GM18499 (cell line): ENCODE measurements around the gene HDAC10.

Source experiments
- ATAC-seq: cut with Tn5 transposase; IDR thresholded peaks from one replicate; pipeline ENCODE4 v1.9.1; 2021; ENCODE audit warnings: moderate number of reproducible peaks; ENCODE audit not compliant: insufficient read depth, unreplicated experiment

The HDAC10 gene

DNA sequence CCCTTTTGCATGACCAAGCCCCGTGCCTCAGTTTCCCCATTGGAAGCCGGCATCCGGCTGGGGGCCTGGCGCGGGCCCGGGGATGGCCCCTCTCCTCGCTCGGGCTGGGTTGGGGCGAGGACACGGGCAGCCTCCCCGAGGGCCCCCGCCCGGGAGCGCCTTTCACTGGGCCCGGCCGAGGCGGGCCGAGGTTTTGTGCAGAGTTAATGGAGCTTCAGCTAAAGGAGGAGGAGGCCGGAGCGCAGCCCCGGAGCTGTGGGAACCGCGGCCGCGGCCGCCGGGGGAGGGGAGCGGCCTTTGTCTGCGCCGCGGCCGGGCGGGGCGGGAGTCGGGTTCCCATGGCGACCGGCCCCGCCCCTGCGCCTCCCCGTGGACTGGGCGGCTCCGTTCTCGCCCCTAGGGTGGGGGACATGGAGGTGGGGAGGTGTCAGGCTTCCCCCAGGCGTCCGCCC, 20.5 kb upstream of the HDAC10 start:
- no peak for ATAC-seq

DNA sequence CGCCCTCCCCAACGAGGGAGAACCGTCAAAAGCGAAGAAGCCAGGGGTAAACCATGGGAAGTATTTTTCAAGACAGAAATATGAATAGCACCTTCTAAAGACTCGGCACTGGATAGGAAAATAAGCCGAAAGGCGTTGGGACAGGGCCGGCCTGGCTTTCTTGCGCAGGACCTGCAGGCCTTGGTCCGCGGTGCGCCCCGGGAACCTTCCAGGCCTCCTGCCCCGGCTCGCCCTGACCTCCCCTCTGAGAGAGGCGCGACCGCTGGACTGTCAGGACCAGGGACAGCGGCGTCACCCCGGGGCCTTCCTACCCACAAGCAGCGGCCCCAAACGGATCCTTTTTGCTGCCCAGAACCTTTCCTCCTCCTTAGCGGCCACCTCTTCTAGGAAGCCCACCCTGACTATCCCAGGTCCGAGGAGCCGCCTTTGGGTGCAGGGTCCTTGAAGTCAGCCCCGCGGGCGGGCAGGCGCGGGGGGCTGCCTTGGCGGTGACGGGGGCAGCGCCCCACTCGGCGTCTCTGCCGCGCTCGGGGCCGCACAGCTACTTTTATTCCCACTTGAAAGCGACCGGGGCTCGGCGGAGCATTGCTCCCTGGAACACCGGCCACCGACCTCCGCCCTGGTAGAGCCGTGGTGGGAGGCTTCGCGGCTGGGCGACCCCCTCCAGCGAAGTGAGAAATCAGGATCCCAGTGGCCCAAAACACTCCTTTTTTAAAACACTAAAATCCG, 19.8 kb upstream of the HDAC10 start:
- ATAC-seq: no peak

DNA sequence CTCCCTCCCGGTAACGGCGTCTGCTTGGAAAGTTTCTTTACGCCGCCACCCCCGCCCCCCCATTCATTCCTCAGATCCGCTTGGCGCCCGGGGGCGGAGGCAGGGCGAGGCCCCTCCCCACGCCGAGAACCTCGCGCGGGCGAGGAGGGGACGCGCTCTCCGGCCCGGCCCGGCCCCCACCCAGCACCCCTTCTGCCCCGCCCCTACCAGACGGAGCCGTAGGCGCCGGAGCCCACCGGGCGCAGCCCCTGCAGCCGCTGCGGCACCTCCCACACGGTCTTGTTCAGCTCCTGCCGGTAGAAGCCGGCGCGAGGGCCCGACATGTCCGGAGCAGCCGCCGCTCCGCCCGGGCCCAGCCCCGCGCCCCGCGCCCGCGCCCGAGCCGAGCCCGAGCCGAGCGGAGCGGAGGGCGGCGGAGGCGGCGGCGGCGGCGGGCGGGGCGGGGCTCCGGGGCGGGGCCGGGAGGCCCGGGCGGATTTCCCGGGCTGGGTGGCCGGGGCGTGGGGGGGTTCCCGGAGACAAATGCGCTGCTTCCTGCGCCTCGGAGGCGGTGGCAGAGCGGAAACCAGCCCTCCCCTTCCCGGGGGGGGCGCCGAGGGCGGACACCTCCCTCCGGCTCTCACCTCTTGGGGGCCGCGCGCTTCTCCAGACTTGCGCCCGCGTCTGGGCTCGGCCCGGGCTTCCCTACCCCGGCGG, 19.1 kb upstream of the HDAC10 start, which contains the start of gene MAPK11:
TSS of gene MAPK11 (minus strand) at position 411 of the 696 bp plus-strand sequence. CDS start at position 323, 88 bp downstream.
- ATAC-seq: no peak

DNA sequence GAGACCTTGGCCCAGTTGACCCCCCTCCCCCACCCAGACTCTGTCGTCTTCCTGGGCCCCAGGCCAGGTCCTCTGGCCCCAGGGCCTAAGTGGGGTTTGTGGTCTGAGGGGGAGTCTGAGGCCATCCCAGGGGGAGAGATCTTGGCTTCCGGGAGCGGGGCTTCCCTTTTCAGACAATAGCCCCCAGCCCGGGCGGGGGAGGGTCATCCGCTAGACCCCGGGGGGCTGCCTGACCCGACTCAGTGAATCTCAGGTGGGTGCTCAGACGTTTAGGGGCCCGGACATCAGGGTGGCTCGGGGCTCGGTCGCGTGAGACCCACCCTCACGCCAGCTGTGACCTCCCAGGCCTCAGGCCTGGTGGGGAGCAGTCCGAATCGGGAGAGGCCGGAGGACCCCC, 18.5 kb upstream of the HDAC10 start:
- no peak for ATAC-seq

DNA sequence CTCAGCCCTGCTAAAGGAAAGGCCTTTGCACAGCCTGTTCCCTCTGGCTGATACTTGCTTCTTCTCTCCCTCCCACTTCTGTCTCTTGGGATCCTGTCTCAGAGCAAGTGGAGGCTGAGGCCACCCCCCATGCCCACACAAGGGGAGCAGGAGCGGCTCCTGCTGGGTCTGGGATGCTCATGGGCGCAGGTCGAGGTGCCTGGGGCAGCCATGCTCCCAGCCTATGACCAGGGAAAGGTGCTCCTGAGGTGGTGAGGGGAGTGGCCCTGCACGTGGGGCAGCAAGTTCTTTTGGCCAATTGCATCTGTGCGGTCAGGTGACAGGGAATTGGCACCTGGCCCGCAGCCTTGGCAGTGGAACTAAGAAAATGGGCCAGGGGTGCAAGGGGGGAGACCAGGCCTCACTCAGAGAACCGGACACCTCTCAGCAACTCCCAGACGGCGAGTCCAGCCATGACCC, 17.6 kb upstream of the HDAC10 start:
- ATAC-seq: no peak

DNA sequence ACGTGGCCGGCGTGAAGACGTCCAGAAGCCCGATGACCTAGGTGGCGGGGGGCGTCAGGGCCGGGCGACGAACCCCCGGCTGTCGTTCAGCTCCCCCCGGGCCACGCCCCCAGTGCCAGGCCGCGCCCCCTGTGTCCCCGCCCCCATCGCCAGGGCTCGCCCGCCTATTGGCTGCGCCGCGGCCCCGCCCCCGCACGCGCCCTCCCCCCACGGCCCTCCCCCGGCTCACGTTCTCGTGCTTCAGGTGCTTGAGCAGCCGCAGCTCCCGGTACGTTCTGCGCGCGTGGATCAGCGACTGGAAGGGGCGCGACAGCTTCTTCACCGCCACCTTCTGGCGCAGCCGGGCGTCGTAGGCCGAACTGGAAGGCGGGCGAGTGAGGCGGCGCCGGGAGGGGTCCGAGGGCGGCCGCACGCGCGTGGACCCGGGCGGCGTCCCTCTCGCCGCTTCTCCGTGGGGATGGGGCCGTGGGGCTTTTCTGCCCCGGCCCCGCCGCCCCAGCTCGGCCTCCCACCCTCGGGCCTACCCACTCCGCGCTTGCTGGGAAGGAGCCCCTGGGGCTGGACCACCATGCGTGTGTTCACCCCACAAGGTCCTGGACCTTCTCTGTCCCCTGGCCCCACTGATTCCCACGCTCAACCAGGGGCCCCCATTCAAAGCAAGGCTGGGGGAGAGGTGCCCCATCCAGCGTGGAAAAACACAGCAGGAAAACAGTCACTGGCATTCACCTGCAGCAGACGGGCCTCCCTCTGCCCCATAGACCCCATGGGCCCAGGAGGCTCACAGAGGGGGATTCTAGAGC, 16.7 kb upstream of the HDAC10 start:
- no peak for ATAC-seq

DNA sequence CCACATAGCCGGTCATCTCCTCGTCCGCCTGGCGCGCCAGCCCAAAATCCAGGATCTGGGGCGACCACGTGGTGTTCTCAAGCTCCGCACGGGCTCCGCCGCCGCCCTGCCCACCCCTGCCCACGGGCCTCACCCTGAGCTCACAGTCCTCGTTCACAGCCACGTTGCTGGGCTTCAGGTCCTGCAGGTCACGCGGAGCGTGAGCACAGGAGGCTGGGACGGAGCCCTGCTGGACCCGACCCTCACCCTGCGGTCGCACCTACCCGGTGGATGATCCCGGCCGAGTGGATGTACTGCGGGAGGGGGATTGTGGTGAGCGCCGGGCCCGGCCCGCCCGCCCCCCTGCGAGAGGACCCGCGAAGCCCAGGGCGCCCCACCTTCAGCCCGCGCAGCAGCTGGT, 15.9 kb upstream of the HDAC10 start:
- ATAC-seq: no peak

DNA sequence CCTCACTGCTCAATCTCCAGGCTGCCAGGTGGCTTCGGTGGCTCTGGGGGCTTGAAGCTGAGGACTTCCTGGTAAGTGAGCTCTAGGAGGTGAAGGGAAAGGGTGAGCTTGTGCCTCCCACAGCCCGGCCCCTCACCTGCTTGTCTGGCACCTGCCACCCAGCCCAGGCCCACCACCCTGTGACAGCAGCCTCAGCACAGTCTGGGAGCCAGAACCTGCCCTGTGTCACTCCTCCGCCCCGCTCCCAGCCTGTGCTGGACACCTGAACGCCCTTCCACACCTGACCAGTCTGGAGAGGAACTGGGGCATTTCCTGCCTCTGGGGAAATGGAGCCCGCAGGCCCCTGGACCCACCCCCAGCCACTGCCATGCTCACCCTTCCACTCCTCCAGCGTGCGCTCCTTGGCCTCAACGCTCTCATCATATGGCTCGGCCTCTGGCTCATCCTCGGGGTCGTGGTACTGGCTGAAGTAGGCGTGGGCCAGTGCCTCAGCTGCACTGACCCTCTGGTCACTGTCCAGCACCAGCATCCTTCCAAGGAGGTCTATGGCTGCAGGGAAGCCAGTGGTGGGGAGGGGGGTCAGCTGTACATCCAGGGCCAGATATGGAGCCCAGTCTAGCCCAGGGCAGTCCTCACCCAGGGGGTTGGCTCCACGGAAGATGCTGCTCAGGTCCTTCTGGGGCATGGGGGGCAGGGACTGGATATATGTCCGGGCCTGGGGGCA, 14.0 kb upstream of the HDAC10 start:
- no peak for ATAC-seq

DNA sequence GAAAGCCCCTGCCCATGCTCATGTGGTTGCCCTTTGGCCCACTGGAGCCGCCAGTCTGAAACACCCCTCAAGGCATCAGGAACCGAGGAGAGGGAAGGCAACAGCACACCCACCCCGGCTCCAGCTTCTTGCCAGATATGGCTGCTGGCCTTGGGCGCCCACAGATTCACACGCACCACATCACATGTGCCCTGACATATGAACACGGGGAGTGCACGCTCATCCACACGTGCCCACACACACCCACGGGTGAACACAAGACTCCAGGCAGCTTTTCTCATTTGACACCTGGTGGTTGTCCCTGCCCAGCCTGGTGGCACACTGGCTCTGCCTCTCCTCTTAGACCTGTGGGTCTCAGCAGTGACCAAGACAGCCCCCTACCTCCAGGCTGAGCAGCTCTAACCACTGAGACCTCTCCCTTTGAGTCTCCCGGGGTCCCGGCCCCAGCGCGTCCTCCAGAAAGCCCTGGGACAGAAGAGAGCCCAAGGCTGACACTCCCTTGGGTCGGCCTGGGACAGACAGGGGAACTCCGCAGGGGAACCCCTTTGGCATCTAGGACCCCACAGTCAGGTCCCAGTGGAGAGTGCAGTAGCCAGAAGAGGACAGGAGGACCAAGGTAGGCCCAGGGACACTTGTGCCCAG, 13.2 kb upstream of the HDAC10 start:
- ATAC-seq: no peak

DNA sequence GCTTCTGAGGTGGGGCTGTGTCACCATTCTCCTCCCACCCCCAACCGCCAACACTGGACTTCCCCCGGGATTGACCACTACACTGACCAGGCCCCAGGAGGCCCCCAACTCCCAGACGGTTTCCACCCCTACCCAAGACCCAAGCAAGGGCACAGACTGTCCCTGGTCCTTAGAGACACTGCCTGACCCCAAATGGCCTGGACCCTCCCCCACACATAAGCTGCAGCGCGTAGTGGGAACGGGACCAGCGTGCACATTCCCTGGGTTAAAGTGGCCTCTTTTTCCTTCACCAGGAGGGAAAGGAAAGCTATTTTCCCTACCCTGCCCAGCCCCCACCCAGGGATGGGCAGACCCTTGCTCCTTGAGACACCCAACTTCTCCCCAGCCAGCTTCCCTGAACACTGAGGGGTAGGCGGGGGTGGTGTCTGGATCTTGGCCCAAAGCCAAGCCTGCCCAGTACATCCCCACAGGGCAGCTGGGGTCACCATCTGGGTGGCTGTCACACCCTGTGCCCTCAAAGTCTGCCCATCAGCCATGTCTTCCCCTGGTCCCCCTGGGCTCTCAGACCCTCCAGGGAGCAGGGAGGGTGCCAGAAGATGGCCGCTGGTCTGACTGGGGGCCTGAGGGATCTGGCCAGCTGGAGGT, 12.0 kb upstream of the HDAC10 start:
- ATAC-seq: no peak

DNA sequence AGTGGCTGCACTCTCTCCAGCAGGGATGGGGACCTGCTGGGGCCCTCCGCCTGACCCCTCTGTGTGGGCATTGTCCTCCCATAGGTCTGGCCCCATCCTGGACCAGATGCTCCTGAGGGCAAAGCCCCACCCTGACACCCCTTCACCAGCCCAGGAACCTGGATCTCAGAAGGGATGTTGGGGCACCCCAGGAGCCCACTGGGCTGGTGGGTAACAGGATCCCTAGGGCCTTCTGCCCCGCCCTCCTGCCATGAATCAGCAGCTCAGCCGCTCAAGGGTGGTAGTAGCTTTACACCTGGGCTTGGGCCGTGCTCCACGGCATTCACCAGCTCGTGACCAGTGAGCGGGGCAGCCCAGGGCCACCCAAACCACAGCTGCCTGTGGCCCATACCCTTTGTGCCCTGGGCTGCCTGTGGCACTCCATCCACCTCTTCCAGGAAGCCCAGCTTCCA, 11.4 kb upstream of the HDAC10 start:
- ATAC-seq: no peak

DNA sequence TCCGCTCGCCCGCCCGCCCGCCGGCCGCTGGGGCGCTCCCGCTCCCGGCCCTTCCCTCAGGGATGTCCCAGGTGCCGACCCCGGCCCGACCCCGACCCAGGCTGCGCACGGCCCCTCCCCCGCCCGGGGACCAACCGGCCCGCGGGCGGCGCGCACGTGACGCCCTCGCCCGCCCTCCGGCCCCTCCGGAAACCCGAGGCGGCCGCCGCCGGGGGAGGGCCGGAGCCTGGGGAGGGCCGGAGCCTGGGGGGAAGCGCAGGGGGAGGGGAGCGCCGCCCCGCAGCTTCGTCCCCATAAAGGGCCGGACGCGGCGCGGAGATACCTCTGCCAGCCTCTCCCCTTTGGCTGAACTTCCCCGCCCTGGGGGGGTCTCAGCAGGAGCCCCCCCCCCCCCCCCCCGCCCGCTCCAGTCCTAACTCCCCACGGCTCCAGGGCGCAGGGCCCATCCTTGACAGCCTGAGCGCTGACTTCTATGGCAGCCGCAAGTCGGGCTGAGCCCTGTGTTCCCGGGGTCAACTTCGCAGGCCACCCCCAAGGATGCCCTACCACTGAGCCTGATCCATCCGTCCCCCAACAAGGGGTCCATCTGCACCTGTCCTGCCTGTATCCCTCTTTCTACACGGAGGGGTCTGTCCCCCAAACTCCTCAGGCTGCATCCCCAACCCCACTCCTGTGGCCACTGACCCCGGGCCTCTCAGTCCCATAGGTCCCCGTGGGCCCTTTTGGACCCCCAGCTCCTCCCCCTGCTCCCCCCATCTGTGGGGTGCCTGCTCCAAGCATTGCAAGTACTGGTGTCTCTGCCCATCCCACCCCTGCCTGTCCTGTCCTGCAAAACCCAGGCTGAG, 10.8 kb upstream of the HDAC10 start, which contains the start of gene MAPK12:
TSS of gene MAPK12 (minus strand) at position 69 of the 845 bp plus-strand sequence. CDS start 174 bp downstream, outside the sequence.
- no peak for ATAC-seq

DNA sequence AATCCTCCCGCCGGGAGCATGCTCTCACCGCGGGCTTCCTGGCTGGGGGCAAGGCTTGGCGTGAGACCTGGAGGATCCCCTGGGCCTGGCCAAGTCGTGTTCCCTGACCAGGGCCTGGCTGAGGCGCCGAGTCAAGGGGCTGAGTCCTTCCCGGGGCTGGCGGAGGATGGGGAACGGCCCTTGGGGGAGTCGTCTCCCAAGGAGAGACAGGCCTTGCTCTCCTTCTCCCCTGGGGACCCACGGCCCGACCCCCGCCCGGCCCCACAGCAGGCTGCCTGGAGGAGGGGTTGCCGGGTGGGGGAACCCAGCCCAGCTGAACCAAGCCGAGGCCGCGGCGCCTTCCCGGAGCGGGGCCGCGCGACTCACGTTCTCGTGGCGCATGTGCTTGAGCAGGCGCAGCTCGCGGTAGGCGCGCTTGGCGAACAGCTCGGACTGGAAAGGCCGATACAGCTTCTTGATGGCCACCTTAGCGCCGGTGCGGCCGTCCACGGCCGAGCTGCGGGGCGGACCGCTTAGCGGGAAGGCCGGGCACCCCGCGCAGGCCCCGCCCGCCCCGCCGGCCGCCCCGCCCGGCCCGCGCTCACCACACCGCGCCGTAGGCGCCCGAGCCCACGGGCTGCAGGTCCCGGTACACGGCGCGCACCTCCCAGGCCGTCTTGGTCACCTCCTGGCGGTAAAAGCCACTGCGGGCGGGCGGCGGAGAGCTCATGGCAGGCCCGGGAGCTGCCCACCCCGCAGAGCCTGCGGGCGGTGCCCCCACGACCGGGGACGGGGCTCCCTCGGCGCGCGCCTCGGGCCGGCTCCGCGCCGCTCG, 9.9 kb upstream of the HDAC10 start:
- no peak for ATAC-seq

DNA sequence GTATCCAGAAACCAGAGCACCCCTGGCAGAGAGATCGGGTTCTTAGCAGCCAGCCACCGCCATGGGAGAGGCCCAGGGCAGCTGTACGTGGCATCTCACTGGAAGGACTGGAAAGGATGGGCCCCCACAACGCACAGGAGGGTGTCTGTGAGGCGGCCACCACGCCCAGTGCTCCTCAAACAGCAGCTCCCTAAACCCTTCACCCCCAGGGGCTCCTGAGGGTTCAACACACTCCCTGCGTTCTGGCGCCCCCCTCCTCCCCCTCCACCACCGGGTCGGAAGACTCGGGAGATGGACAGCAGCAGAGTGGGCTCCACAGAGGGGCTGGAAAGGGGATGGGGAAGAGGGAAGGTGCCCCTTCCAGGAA, 9.4 kb upstream of the HDAC10 start:
- ATAC-seq: no peak

DNA sequence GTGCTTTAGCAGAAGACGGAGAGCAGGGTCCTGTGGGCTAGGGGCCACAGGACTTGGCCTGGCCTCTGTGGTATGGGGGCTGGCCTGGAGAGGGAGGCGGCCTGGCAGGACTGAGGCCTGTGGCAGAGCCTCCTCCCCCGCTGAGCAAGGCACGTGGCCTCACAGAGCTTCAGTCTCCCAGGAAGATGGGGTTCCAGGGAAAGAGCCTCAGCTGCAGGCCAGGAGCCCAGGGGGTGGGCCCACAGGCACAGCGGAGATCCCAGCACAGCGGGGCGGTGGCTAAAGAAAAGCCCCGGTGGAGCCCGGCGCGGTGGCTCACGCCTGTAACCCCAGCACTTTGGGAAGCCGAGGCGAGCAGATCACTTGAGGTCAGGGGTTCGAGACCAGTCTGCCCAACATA, 8.2 kb upstream of the HDAC10 start:
- ATAC-seq: no peak

DNA sequence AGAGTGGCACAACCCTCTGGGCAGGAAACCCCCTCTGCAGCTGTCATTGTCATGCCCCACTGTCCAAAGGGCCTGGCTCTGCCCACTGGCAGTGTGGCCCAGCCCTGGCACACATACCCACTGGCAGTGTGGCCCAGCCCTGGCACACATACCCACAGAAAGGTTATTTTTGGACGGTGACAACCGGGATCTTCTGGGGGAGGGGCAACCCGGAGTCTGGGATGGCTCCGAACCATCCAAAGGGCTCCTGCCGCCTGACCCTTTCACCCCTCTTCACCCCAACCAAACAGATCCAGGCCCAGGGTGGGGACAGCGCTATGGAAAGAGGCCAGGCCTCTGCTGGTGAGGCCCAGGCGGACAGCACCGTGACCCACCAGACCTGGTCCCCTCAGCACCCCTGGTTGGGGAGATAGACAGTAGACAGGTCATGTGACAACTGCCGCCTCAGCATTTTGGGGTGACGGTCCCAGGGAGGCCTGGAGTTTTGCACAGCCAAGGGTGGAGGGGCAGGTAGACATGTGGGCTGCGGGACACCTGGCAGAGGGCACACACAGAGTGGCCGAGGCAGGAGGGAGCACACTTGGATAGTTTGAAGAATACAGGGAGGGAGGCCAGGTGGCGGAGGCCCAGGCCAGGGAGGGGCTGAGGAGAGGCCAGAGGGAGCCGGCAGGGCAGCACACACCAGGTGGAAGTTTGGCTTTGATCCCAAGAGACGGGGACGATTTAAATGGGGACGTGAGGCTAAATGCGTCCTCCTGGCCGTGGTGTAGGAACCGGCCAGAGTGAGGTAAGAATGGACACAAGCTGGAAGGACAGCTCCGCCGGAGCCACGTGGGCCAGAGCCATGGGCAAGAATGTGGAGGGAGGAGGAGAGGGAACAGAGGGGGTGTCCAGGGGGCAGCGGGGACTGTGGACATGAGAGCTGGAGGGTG, 7.6 kb upstream of the HDAC10 start:
- ATAC-seq: no peak
